NCI-H2029 treated with DMSO at 0.1 percent for 48 hours (cell line): ENCODE data around the gene HAO2.

ENCODE experiments used
- DNase-seq: peaks from one replicate; lab custom pipeline; 2025; lab: John Stamatoyannopoulos, UW

The HAO2 gene

GRCh38 chr1:119438761-119439160 is 70.2 kb downstream of the HAO2 start:
- no peak for DNase-seq

GRCh38 chr1:119440721-119441307 is 72.2 kb downstream of the HAO2 start:
- no peak for DNase-seq

DNA sequence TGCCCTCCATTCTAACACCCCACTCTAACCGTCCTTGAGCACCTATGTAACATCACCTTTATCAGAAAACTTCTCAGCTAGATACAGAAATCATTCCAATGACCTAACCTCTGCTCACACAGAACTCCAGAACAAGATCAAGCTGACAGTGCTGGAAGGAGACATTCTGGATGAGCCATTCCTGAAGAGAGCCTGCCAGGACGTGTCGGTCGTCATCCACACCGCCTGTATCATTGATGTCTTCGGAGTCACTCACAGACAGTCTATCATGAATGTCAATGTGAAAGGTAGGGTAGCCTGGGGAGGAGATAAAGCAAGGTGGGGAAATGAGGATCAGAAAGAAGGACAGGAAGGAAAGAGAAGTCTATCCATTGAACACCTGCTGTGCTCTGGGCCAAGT is 74.2 kb downstream of the HAO2 start:
- no peak for DNase-seq
